GM19099 (cell line): ENCODE data around the gene EDN1.

Experiments
- POLR2A ChIP-seq: IDR thresholded peaks from 3 replicates; pipeline ENCODE4 v1.6.1; 2011; ENCODE audit warnings: low read depth; ENCODE audit not compliant: insufficient read length; ENCODE audit errors: extremely low read depth

EDN1 gene

GRCh38 chr6:12324748-12325147, 34.6 kb downstream of the EDN1 start:
- no peak for TF ChIP-seq POLR2A

GRCh38 chr6:12325872-12326271, 35.7 kb downstream of the EDN1 start:
- TF ChIP-seq POLR2A = no peak

- no peak for TF ChIP-seq POLR2A
Observed at GRCh38 chr6:12327391-12327790, 37.2 kb downstream of the EDN1 start.

GRCh38 chr6:12327988-12328387, 37.8 kb downstream of the EDN1 start:
- TF ChIP-seq POLR2A = no peak

- no peak for TF ChIP-seq POLR2A
Observed at GRCh38 chr6:12328701-12329100, 38.5 kb downstream of the EDN1 start.

GRCh38 chr6:12331474-12331873, 41.3 kb downstream of the EDN1 start:
- no peak for TF ChIP-seq POLR2A

- TF ChIP-seq POLR2A = no peak
Observed at GRCh38 chr6:12331951-12332749, 42.0 kb downstream of the EDN1 start.

GRCh38 chr6:12333128-12333527, 43.0 kb downstream of the EDN1 start:
- TF ChIP-seq POLR2A = no peak

GRCh38 chr6:12334526-12335130, 44.5 kb downstream of the EDN1 start:
- TF ChIP-seq POLR2A = no peak

GRCh38 chr6:12335131-12335527, 45.0 kb downstream of the EDN1 start:
- peak; percentile 25 for TF ChIP-seq POLR2A

GRCh38 chr6:12335717-12336116, 45.6 kb downstream of the EDN1 start:
- peak; percentile 2 for TF ChIP-seq POLR2A

GRCh38 chr6:12336121-12336971, 46.2 kb downstream of the EDN1 start:
- no peak for TF ChIP-seq POLR2A

- TF ChIP-seq POLR2A = no peak
Observed at GRCh38 chr6:12339022-12339421, 48.9 kb downstream of the EDN1 start.

- no peak for TF ChIP-seq POLR2A
Observed at GRCh38 chr6:12339808-12340487, 49.8 kb downstream of the EDN1 start.

GRCh38 chr6:12340488-12340818, 50.3 kb downstream of the EDN1 start:
- no peak for TF ChIP-seq POLR2A
